Endothelial cell of umbilical vein (primary cell): Measurements from ENCODE around the gene CATSPER4. TPM values are rescaled to one million over a fixed set of nuclear protein-coding genes. Genes with fewer than 3 reads are reported as not detected.

Experiments used
- BruUV-seq: library from RNA; stranded (reverse); fragments of 400-500 nt; replicated peaks from 2 replicates; lab custom pipeline; 2021; lab: Mats Ljungman, UMichigan
- CTCF ChIA-PET: fragments of 300-600, 350-600 bp; sonication (Branson Sonifier 250); formaldehyde crosslinking; loops from one replicate; lab custom pipeline; 2021; ENCODE audit warnings: antibody characterized with exemption, inconsistent platforms; lab: Charles Lee
- POLR2A ChIA-PET: fragments of 300-600, 350-600 bp; sonication (Branson Sonifier 250); formaldehyde crosslinking; loops from one replicate; lab custom pipeline; 2021; ENCODE audit warnings: antibody characterized with exemption, inconsistent platforms; lab: Charles Lee
- DNase-seq: peaks from one replicate; pipeline ENCODE4 v3.0.0-alpha.2; 2011; ENCODE audit warnings: low read depth, low spot score
- FAIRE-seq: peaks from 2 replicates; lab custom pipeline; 2011; peaks lifted over from hg19 to GRCh38; lab: Jason Lieb, UNC
- H2AFZ ChIP-seq: 2 replicates; pipeline ENCODE4 v1.6.0; 2012; ENCODE audit warnings: low read depth, low read length, control low read depth, inconsistent platforms
- H3K27ac ChIP-seq: 2 replicates; pipeline ENCODE4 v1.5.1; 2011; ENCODE audit warnings: low read depth, mild to moderate bottlenecking, control low read depth, low read length, moderate library complexity; ENCODE audit not compliant: insufficient read depth
- H3K27me3 ChIP-seq, 2 experiments: 2 replicates each; pipeline versions ENCODE4 v1.6.0 to v1.6.1; 2011; ENCODE audit warnings: low read length in 2 of 2, mixed read lengths in 1 of 2; ENCODE audit not compliant: control insufficient read depth in 2 of 2, insufficient read depth in 2 of 2
- H3K36me3 ChIP-seq, 2 experiments: 2 replicates in 1 of 2; 3 replicates in 1 of 2; pipeline ENCODE4 v1.5.1; 2011; ENCODE audit warnings: low read length in 2 of 2, mild to moderate bottlenecking in 1 of 2, moderate library complexity in 1 of 2; ENCODE audit not compliant: control insufficient read depth in 2 of 2, insufficient read depth in 2 of 2; ENCODE audit errors: extremely low read depth in 1 of 2
- H3K4me1 ChIP-seq: 3 replicates; pipeline ENCODE4 v1.5.1; 2011; ENCODE audit warnings: mild to moderate bottlenecking, low read length; ENCODE audit not compliant: control insufficient read depth, insufficient read depth; ENCODE audit errors: extremely low read depth
- H3K4me2 ChIP-seq: 2 replicates; pipeline ENCODE4 v1.6.1; 2011; ENCODE audit warnings: low read length, control low read depth, mixed read lengths; ENCODE audit not compliant: insufficient read depth
- H3K4me3 ChIP-seq, 3 experiments: fragments of 200-600 bp in 1 of 3; sonication (generic), shearing (Covaris generic) in 1 of 3; replicated peaks in 1 of 3; 2 replicates each; pipeline ENCODE4 v1.5.1; 2011 to 2016; ENCODE audit warnings: control low read depth in 3 of 3, low read length in 3 of 3, mild to moderate bottlenecking in 2 of 3, inconsistent platforms in 1 of 3, low read depth in 1 of 3, moderate library complexity in 1 of 3; ENCODE audit not compliant: insufficient read depth in 1 of 3
- H3K79me2 ChIP-seq: 2 replicates; pipeline ENCODE4 v1.6.0; 2012; ENCODE audit warnings: low read length, inconsistent platforms; ENCODE audit not compliant: control insufficient read depth, insufficient read depth
- H3K9ac ChIP-seq: replicated peaks from 2 replicates; pipeline ENCODE3; 2011; ENCODE audit warnings: low read length, control low read depth; ENCODE audit not compliant: insufficient read depth; ENCODE audit errors: extremely low read depth
- H3K9me1 ChIP-seq: replicated peaks from 3 replicates; pipeline ENCODE4 v1.6.0; 2011; ENCODE audit warnings: mild to moderate bottlenecking, low read length; ENCODE audit not compliant: control insufficient read depth, insufficient read depth; ENCODE audit errors: extremely low read depth
- H3K9me3 ChIP-seq: replicated peaks from 2 replicates; pipeline ENCODE4 v1.5.1; 2012; ENCODE audit warnings: low read length, inconsistent platforms; ENCODE audit not compliant: control insufficient read depth, insufficient read depth
- H4K20me1 ChIP-seq: replicated peaks from 2 replicates; pipeline ENCODE3; 2011; ENCODE audit warnings: mild to moderate bottlenecking, low read length; ENCODE audit not compliant: control insufficient read depth, insufficient read depth; ENCODE audit errors: extremely low read depth
- CTCF ChIP-seq, 2 donors: IDR thresholded peaks; 1 replicate in 1 of 2; 2 replicates in 1 of 2; pipeline ENCODE4 v1.5.1; 2011; ENCODE audit warnings: low read length in 2 of 2, mild to moderate bottlenecking in 2 of 2, moderate library complexity in 2 of 2, control low read depth in 1 of 2, inconsistent platforms in 1 of 2, low read depth in 1 of 2; ENCODE audit not compliant: insufficient read depth in 1 of 2; ENCODE audit errors: extremely low read depth in 1 of 2
- EZH2 ChIP-seq: IDR thresholded peaks from 2 replicates; pipeline ENCODE4 v1.6.1; 2012; ENCODE audit warnings: borderline replicate concordance, low read depth, mild to moderate bottlenecking, moderate library complexity, low read length, inconsistent platforms; ENCODE audit not compliant: severe bottlenecking
- FOS ChIP-seq: IDR thresholded peaks from 2 replicates; pipeline ENCODE4 v1.6.1; 2011; ENCODE audit warnings: mild to moderate bottlenecking, low read length, moderate library complexity, borderline replicate concordance; ENCODE audit not compliant: insufficient read depth
- GATA2 ChIP-seq: IDR thresholded peaks from 2 replicates; pipeline ENCODE4 v1.7.0; 2011; ENCODE audit warnings: low read depth, mild to moderate bottlenecking, moderate library complexity, mixed read lengths, low read length; ENCODE audit not compliant: insufficient read length, insufficient read depth
- JUN ChIP-seq: IDR thresholded peaks from 2 replicates; pipeline ENCODE4 v1.6.1; 2011; ENCODE audit warnings: borderline replicate concordance, low read depth; ENCODE audit not compliant: insufficient read length, insufficient read depth
- MAX ChIP-seq: IDR thresholded peaks from 2 replicates; pipeline ENCODE4 v1.6.1; 2011; ENCODE audit not compliant: insufficient read depth, insufficient read length
- MYC ChIP-seq: IDR thresholded peaks from one replicate; pipeline ENCODE4 v1.6.1; 2011; ENCODE audit warnings: mild to moderate bottlenecking, low read depth, low read length
- POLR2A ChIP-seq: IDR thresholded peaks from 2 replicates; pipeline ENCODE4 v1.6.1; 2012; ENCODE audit warnings: low read depth, mild to moderate bottlenecking, control low read depth, low read length
- POLR2AphosphoS5 ChIP-seq: IDR thresholded peaks from 2 replicates; pipeline ENCODE4 v1.6.1; 2012; ENCODE audit warnings: low read depth, mild to moderate bottlenecking, control low read depth, low read length, moderate library complexity; ENCODE audit not compliant: insufficient read depth
- dilution Hi-C: fragments of 300-500 bp; cut with MboI; formaldehyde crosslinking; loops from one replicate; pipeline ENCODE4 v1.15.0; 2019; ENCODE audit warnings: low sequenced_read_pairs; ENCODE audit not compliant: extremely low pct_ligation_motif_present
- intact Hi-C: fragments of 100-400 bp; cut with micrococcal nuclease; formaldehyde crosslinking; loops from one replicate; pipeline ENCODE4 v1.10.0; 2022
- polyA plus RNA-seq, 4 experiments: library from polyadenylated mRNA; depleted of rRNA in 3 of 4; stranded (reverse) in 3 of 4; unstranded in 1 of 4; fragments of >200 nt; gene quantifications; 2 replicates each; pipeline versions ENCODE4 v1.2.1 to v1.2.3, GENCODE V29; 2011 to 2012; ENCODE audit warnings: missing spikeins in 1 of 4
- total RNA-seq: library from RNA; stranded (reverse); gene quantifications from 2 replicates; pipeline ENCODE4 v1.2.3, GENCODE V29; 2021

The CATSPER4 gene
- total and polyA plus RNA-seq, 2 donors (not counting 3 experiments of a cell fraction or from before 2014, with no cell fraction given): not detected

GRCh38 chr1:26164861-26165842 lies 25.2 kb upstream of the CATSPER4 start:
- POLR2A ChIA-PET: no interaction called here
- dilution Hi-C loops (no loop called here), intact Hi-C loops (loop anchor here (1.0 kb wide), 2 partner anchors 60 to 129 kb away; no protein-coding TSS in a partner anchor)
- FAIRE-seq (no peak), DNase-seq (no peak)
- Histone ChIP-seq H3K4me2 (no peak overlapping the region), H3K9me3 (no peaks in the 10 kb centered on the region), H2AFZ (peak overlapping the region; percentile 77), H3K27me3 (no peaks in the 10 kb centered on the region), H4K20me1 (no peaks in the 10 kb centered on the region), H3K4me3 (no peak overlapping the region), H3K9ac (no peak overlapping the region), H3K27ac (no peak overlapping the region), H3K36me3 (peaks cover 0 to 4% of the 10 kb centered on the region in 2 experiments), H3K9me1 (no peaks in the 10 kb centered on the region), H3K4me1 (peaks cover 13% of the 10 kb centered on the region), H3K79me2 (no peaks in the 10 kb centered on the region)
- no TSS peak for BruUV-seq
- CTCF ChIA-PET: interaction anchor here (0.8 to 2.1 kb wide), 7 partner anchors 8 to 157 kb away, joined by 3 to 7 read pairs (median 4); partner anchors contain the start of gene CEP85
- TF ChIP-seq FOS: no peak
- no peak for TF ChIP-seq JUN
- TF ChIP-seq MYC: no peak
- no peak for TF ChIP-seq POLR2AphosphoS5
- TF ChIP-seq CTCF (IDR thresholded peaks at IDR 0.05; ENCODE audit: extremely low read depth in 1 of 2, insufficient read depth in 1 of 2, low read depth in 1 of 2, low read length in 2 of 2): no peak
- no peak for TF ChIP-seq GATA2
- no peak for TF ChIP-seq POLR2A
- no peak for TF ChIP-seq EZH2
- TF ChIP-seq MAX: no peak
